Keratinocyte (primary cell): ENCODE data around the gene DPCD. TPM values are rescaled to one million over a fixed set of nuclear protein-coding genes. Genes with fewer than 3 reads are reported as not detected.
"Not testable (repeated sequence)": the region's sequence is repeated elsewhere in the genome, so short reads cannot be mapped to it uniquely, and the experiment has no call there.

Experiments
- DNase-seq: peaks from one replicate; pipeline ENCODE4 v3.0.0-alpha.2; 2011; ENCODE audit warnings: low read depth, missing footprints, low spot score
- FAIRE-seq: peaks from 2 replicates; lab custom pipeline; 2011; peaks lifted over from hg19 to GRCh38; lab: Jason Lieb, UNC
- H2AFZ ChIP-seq: 2 replicates; pipeline ENCODE4 v1.6.0; 2012; ENCODE audit warnings: low read length, control low read depth, inconsistent platforms; ENCODE audit not compliant: control insufficient read depth
- H3K27ac ChIP-seq: 2 replicates; pipeline ENCODE4 v1.5.1; 2011; ENCODE audit warnings: low read length; ENCODE audit not compliant: control insufficient read depth, insufficient read depth
- H3K27me3 ChIP-seq: 3 replicates; pipeline ENCODE4 v1.6.0; 2011; ENCODE audit warnings: low read length; ENCODE audit not compliant: control insufficient read depth, insufficient read depth; ENCODE audit errors: extremely low read depth
- H3K36me3 ChIP-seq, 2 experiments: 2 replicates in 1 of 2; 3 replicates in 1 of 2; pipeline ENCODE4 v1.5.1; 2011; ENCODE audit warnings: low read length in 2 of 2, mild to moderate bottlenecking in 1 of 2; ENCODE audit not compliant: control insufficient read depth in 2 of 2, insufficient read depth in 2 of 2; ENCODE audit errors: extremely low read depth in 1 of 2
- H3K4me1 ChIP-seq: 3 replicates; pipeline ENCODE4 v1.5.1; 2011; ENCODE audit warnings: low read length; ENCODE audit not compliant: control insufficient read depth, insufficient read depth; ENCODE audit errors: extremely low read depth
- H3K4me2 ChIP-seq: 3 replicates; pipeline ENCODE4 v1.6.0; 2011; ENCODE audit warnings: low read depth, low read length; ENCODE audit not compliant: control insufficient read depth, insufficient read depth; ENCODE audit errors: extremely low read depth
- H3K4me3 ChIP-seq, 3 experiments: fragments of 200-600 bp in 1 of 3; sonication (generic) in 1 of 3; 2 replicates in 2 of 3; 3 replicates in 1 of 3; pipeline ENCODE4 v1.5.1; 2011 to 2016; ENCODE audit warnings: low read length in 3 of 3, mild to moderate bottlenecking in 3 of 3, control low read depth in 2 of 3, inconsistent platforms in 1 of 3, low read depth in 1 of 3, mixed read lengths in 1 of 3, mixed run types in 1 of 3, moderate library complexity in 1 of 3; ENCODE audit not compliant: control insufficient read depth in 2 of 3, insufficient read depth in 2 of 3; ENCODE audit errors: extremely low read depth in 1 of 3
- H3K79me2 ChIP-seq: 2 replicates; pipeline ENCODE4 v1.6.0; 2012; ENCODE audit warnings: low read length; ENCODE audit not compliant: control insufficient read depth, insufficient read depth
- H3K9ac ChIP-seq: 3 replicates; pipeline ENCODE4 v1.6.0; 2011; ENCODE audit warnings: low read length; ENCODE audit not compliant: control insufficient read depth, insufficient read depth; ENCODE audit errors: extremely low read depth
- H3K9me1 ChIP-seq: 3 replicates; pipeline ENCODE4 v1.6.0; 2011; ENCODE audit warnings: low read length; ENCODE audit not compliant: control insufficient read depth, insufficient read depth; ENCODE audit errors: extremely low read depth
- H3K9me3 ChIP-seq: 2 replicates; pipeline ENCODE4 v1.5.1; 2012; ENCODE audit warnings: low read depth, low read length; ENCODE audit not compliant: control insufficient read depth
- H4K20me1 ChIP-seq: 3 replicates; pipeline ENCODE4 v1.6.0; 2011; ENCODE audit warnings: low read length; ENCODE audit not compliant: control insufficient read depth, insufficient read depth; ENCODE audit errors: extremely low read depth
- CTCF ChIP-seq, 3 experiments: IDR thresholded peaks in 1 of 3; conservative IDR thresholded peaks in 1 of 3; optimal IDR thresholded peaks in 1 of 3; 2 replicates in 2 of 3; 3 replicates in 1 of 3; pipeline versions ENCODE3 to v1.5.1; 2011; ENCODE audit warnings: low read length in 3 of 3, mild to moderate bottlenecking in 3 of 3, moderate library complexity in 2 of 3, control low read depth in 1 of 3, inconsistent platforms in 1 of 3; ENCODE audit not compliant: insufficient read depth in 2 of 3; ENCODE audit errors: extremely low read depth in 1 of 3
- EZH2 ChIP-seq: IDR thresholded peaks from one replicate; pipeline ENCODE4 v1.6.1; 2012; ENCODE audit warnings: inconsistent platforms, mild to moderate bottlenecking, low read length, moderate library complexity
- dilution Hi-C: fragments of 300-500 bp; cut with MboI; formaldehyde crosslinking; loops from one replicate; pipeline ENCODE4 v1.7.0; 2020; ENCODE audit warnings: low sequenced_read_pairs; ENCODE audit not compliant: extremely low pct_ligation_motif_present
- polyA plus RNA-seq, 5 experiments: library from polyadenylated mRNA; depleted of rRNA in 3 of 5; stranded (reverse) in 3 of 5; stranded (forward) in 1 of 5; unstranded in 1 of 5; fragments of >200 nt; gene quantifications; 1 replicate in 1 of 5; 2 replicates in 3 of 5; 3 replicates in 1 of 5; pipeline versions ENCODE4 v1.2.1 to v1.2.3, GENCODE V29; 2011 to 2012; ENCODE audit warnings: missing spikeins in 2 of 5, low read depth in 1 of 5, low replicate concordance in 1 of 5

DPCD gene
- polyA plus RNA-seq, 1 donor (not counting 4 experiments of a cell fraction or from before 2014, with no cell fraction given): 58.1 TPM

DNA sequence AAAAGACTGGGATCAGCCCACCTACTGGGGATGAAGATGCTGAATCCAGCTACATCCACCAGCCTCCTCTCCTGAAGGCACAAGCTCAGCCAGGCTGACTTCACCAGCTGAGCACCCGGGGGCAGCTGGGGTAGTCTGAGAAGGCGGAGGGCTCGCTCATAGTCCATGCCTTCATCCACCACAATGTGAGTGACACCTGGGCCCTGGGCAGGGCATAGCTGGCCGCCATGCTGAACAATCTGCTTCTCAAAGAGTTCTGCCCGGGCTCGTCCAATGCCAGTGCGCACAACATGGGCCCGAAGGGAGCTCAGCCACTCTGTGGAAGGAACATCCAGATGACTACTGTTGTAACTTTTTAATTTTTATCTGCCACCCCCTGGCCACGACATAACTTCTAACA lies 2.3 kb upstream of the DPCD start:
- Histone ChIP-seq H3K36me3 (peaks cover 13 to 15% of the 10 kb centered on the region in 2 experiments), H3K27ac (no peak overlapping the region), H2AFZ (no peak overlapping the region), H3K79me2 (peaks cover 11% of the 10 kb centered on the region), H3K4me1 (peaks cover 17% of the 10 kb centered on the region), H3K4me2 (no peak overlapping the region), H3K27me3 (no peaks in the 10 kb centered on the region), H3K9me3 (no peaks in the 10 kb centered on the region), H3K4me3 (no peak overlapping the region), H3K9ac (no peak overlapping the region), H3K9me1 (no peaks in the 10 kb centered on the region), H4K20me1 (no peaks in the 10 kb centered on the region)
- no peak for DNase-seq
- dilution Hi-C loops: no loop called here
- FAIRE-seq: no peak
- TF ChIP-seq CTCF (optimal IDR thresholded peaks at IDR 0.05 in 1 of 3, IDR thresholded peaks at IDR 0.05 in 1 of 3, conservative IDR thresholded peaks at IDR 0.05 in 1 of 3; ENCODE audit: extremely low read depth in 1 of 3, insufficient read depth in 2 of 3, low read length in 3 of 3) (no peak), EZH2 (no peak)

DNA sequence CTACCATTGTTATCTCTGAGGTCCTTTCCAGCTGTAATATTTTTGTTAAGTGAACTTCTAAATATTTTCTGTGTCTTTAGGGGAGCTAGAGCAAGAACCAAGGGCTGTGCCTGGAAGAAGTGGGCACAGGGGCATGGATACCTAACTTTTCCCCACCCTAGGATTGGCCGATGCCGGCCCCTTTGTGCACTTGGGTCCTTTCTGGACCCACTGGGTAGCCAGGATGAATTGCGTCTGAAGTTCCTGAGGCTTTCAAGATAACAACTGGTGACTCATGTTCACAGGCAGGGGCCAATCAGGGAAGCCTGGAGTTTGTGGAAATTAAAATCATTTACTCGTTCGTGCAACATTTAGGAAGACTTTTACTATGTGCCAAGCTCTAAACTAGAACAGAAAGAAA lies 758 bp downstream of the DPCD start:
- H3K36me3 ChIP-seq: peaks cover 1 to 3% of the 10 kb centered on the region in 2 experiments
- dilution Hi-C loops: no loop called here
- H3K4me1 ChIP-seq: peaks cover 17% of the 10 kb centered on the region
- H3K27me3 ChIP-seq: no peaks in the 10 kb centered on the region
- no peak for FAIRE-seq
- peak overlapping the region; percentile 42 for H3K27ac ChIP-seq
- peak overlapping the region; percentile 73 for H3K9ac ChIP-seq
- H2AFZ ChIP-seq: peak overlapping the region; percentile 18
- peaks cover 11% of the 10 kb centered on the region for H3K79me2 ChIP-seq
- peak overlapping the region; percentile 64 to 97 (median 66) for H3K4me3 ChIP-seq
- peak overlapping the region; percentile 98 for H3K4me2 ChIP-seq
- H4K20me1 ChIP-seq: no peaks in the 10 kb centered on the region
- H3K9me1 ChIP-seq: no peaks in the 10 kb centered on the region
- no peak for DNase-seq
- H3K9me3 ChIP-seq: no peaks in the 10 kb centered on the region
- no peak for TF ChIP-seq CTCF (optimal IDR thresholded peaks at IDR 0.05 in 1 of 3, IDR thresholded peaks at IDR 0.05 in 1 of 3, conservative IDR thresholded peaks at IDR 0.05 in 1 of 3; ENCODE audit: extremely low read depth in 1 of 3, insufficient read depth in 2 of 3, low read length in 3 of 3)
- no peak for TF ChIP-seq EZH2

GRCh38 chr10:101593331-101593730 lies 5.2 kb downstream of the DPCD start:
- H3K9ac ChIP-seq, dilution Hi-C loops, H4K20me1 ChIP-seq, H3K9me3 ChIP-seq, H3K4me2 ChIP-seq, FAIRE-seq, H2AFZ ChIP-seq, H3K79me2 ChIP-seq, H3K27ac ChIP-seq, H3K9me1 ChIP-seq, DNase-seq, H3K36me3 ChIP-seq, H3K4me3 ChIP-seq, H3K27me3 ChIP-seq, H3K4me1 ChIP-seq: not testable (repeated sequence)
